IMR-90 (cell line): ENCODE results near the gene DMD. TPM values are rescaled to one million over a fixed set of nuclear protein-coding genes. Genes with fewer than 3 reads are reported as not detected.

Experiments used
- ATAC-seq: fragments of 200-7000 bp; cut with Tn5 transposase; 2 replicates; pipeline ENCODE4 v1.9.1; 2020; ENCODE audit warnings: low read depth, mild to moderate bottlenecking, moderate library complexity
- BruUV-seq: library from RNA; stranded (reverse); fragments of 400-500 nt; replicated peaks from 2 replicates; lab custom pipeline; 2021; lab: Mats Ljungman, UMichigan
- CTCF ChIA-PET: fragments of 300-600 bp; formaldehyde crosslinking; extraction: SDS; loops from one replicate; lab custom pipeline; 2021; ENCODE audit warnings: antibody characterized with exemption; lab: Yijun Ruan, JAX
- POLR2A ChIA-PET: fragments of 300-600 bp; sonication (Branson Sonifier 250); formaldehyde crosslinking; loops from one replicate; lab custom pipeline; 2022; ENCODE audit warnings: antibody characterized with exemption; ENCODE audit not compliant: unreplicated experiment; lab: Charles Lee
- DNase-seq: peaks from one replicate; pipeline ENCODE4 v3.0.0; 2013
- H2AFZ ChIP-seq: replicated peaks from 2 replicates; pipeline ENCODE3; 2013; ENCODE audit warnings: low read length, mild to moderate bottlenecking; ENCODE audit not compliant: poor library complexity
- H2AK5ac ChIP-seq: 2 replicates; pipeline ENCODE4 v1.6.1; 2013; ENCODE audit warnings: low read depth, low read length, inconsistent platforms
- H2AK9ac ChIP-seq: replicated peaks from 2 replicates; pipeline ENCODE3; 2013; ENCODE audit warnings: mild to moderate bottlenecking, low read depth, low read length, moderate library complexity; ENCODE audit not compliant: poor library complexity
- H2BK120ac ChIP-seq: 2 replicates; pipeline ENCODE4 v1.6.1; 2013; ENCODE audit warnings: low read depth, low read length, inconsistent platforms
- H2BK15ac ChIP-seq: 3 replicates; pipeline ENCODE4 v1.6.1; 2013; ENCODE audit warnings: low read depth, low read length, inconsistent platforms
- H2BK20ac ChIP-seq: 2 replicates; pipeline ENCODE4 v1.6.1; 2013; ENCODE audit warnings: low read depth, mild to moderate bottlenecking, inconsistent platforms, low read length, moderate library complexity
- H2BK5ac ChIP-seq: 2 replicates; pipeline ENCODE4 v1.6.1; 2013; ENCODE audit warnings: mild to moderate bottlenecking, low read depth, low read length, inconsistent platforms; ENCODE audit not compliant: poor library complexity, severe bottlenecking
- H3K14ac ChIP-seq: replicated peaks from 2 replicates; pipeline ENCODE4 v1.6.1; 2013; ENCODE audit warnings: low read depth, low read length, inconsistent platforms
- H3K18ac ChIP-seq: 2 replicates; pipeline ENCODE4 v1.6.1; 2013; ENCODE audit warnings: low read depth, low read length, control low read depth
- H3K23ac ChIP-seq: 2 replicates; pipeline ENCODE4 v1.6.1; 2013; ENCODE audit warnings: low read depth, low read length, inconsistent platforms
- H3K27ac ChIP-seq: 2 replicates; pipeline ENCODE4 v1.5.1; 2013; ENCODE audit warnings: mild to moderate bottlenecking, control low read depth, low read length; ENCODE audit not compliant: insufficient read depth
- H3K27me3 ChIP-seq: 2 replicates; pipeline ENCODE4 v1.6.1; 2013; ENCODE audit warnings: low read length; ENCODE audit not compliant: control insufficient read depth, insufficient read depth
- H3K36me3 ChIP-seq: 2 replicates; pipeline ENCODE4 v1.6.1; 2013; ENCODE audit warnings: low read length, mixed read lengths; ENCODE audit not compliant: control insufficient read depth, insufficient read depth
- H3K4ac ChIP-seq: 2 replicates; pipeline ENCODE4 v1.6.1; 2013; ENCODE audit warnings: low read depth, low read length, inconsistent platforms
- H3K4me1 ChIP-seq: 2 replicates; pipeline ENCODE4 v1.6.1; 2013; ENCODE audit warnings: low read length, mixed read lengths; ENCODE audit not compliant: control insufficient read depth, insufficient read depth
- H3K4me2 ChIP-seq: 2 replicates; pipeline ENCODE4 v1.6.1; 2013; ENCODE audit warnings: low read depth, mild to moderate bottlenecking, control low read depth, low read length, moderate library complexity
- H3K4me3 ChIP-seq: 2 replicates; pipeline ENCODE4 v1.5.1; 2013; ENCODE audit warnings: low read depth, mild to moderate bottlenecking, control low read depth, low read length, moderate library complexity; ENCODE audit not compliant: insufficient read depth
- H3K56ac ChIP-seq: 2 replicates; pipeline ENCODE4 v1.6.1; 2013; ENCODE audit warnings: low read length, inconsistent platforms; ENCODE audit not compliant: insufficient read depth; ENCODE audit errors: extremely low read depth
- H3K79me1 ChIP-seq, 2 experiments: 2 replicates each; pipeline ENCODE4 v1.6.1; 2013; ENCODE audit warnings: low read length in 2 of 2, inconsistent platforms in 1 of 2, low read depth in 1 of 2
- H3K9ac ChIP-seq: 2 replicates; pipeline ENCODE4 v1.6.1; 2013; ENCODE audit warnings: low read depth, low read length, control low read depth
- H3K9me1 ChIP-seq: 2 replicates; pipeline ENCODE4 v1.6.1; 2013; ENCODE audit warnings: low read length, inconsistent platforms; ENCODE audit not compliant: insufficient read depth
- H3K9me3 ChIP-seq: 2 replicates; pipeline ENCODE4 v1.6.1; 2013; ENCODE audit warnings: low read length; ENCODE audit not compliant: control insufficient read depth, insufficient read depth
- H4K20me1 ChIP-seq: 2 replicates; pipeline ENCODE4 v1.6.1; 2013; ENCODE audit warnings: low read length, inconsistent platforms; ENCODE audit not compliant: insufficient read depth
- H4K5ac ChIP-seq: 2 replicates; pipeline ENCODE4 v1.6.1; 2013; ENCODE audit warnings: mild to moderate bottlenecking, low read depth, low read length, control low read depth
- H4K8ac ChIP-seq, 2 experiments: 2 replicates each; pipeline ENCODE4 v1.6.1; 2013; ENCODE audit warnings: low read depth in 2 of 2, low read length in 2 of 2, control low read depth in 1 of 2, inconsistent platforms in 1 of 2
- H4K91ac ChIP-seq: 2 replicates; pipeline ENCODE4 v1.6.1; 2013; ENCODE audit warnings: low read depth, low read length, inconsistent platforms; ENCODE audit not compliant: insufficient read depth
- CEBPB ChIP-seq: IDR thresholded peaks from 2 replicates; pipeline ENCODE4 v1.6.1; 2012; ENCODE audit warnings: low read depth, low read length, improper control_type of control experiment
- CHD1 ChIP-seq: IDR thresholded peaks from 2 replicates; pipeline ENCODE4 v1.6.1; 2012; ENCODE audit warnings: low read depth, low read length, improper control_type of control experiment
- CTCF ChIP-seq: conservative IDR thresholded peaks from 2 replicates; pipeline ENCODE4 v1.5.1; 2012; ENCODE audit warnings: mild to moderate bottlenecking, low read depth, low read length, improper control_type of control experiment
- MAFK ChIP-seq: IDR thresholded peaks from 2 replicates; pipeline ENCODE4 v1.6.1; 2012; ENCODE audit warnings: low read depth, low read length, improper control_type of control experiment
- MAZ ChIP-seq: IDR thresholded peaks from 2 replicates; pipeline ENCODE4 v1.6.1; 2012; ENCODE audit warnings: low read depth, mild to moderate bottlenecking, low read length, improper control_type of control experiment, moderate library complexity, borderline replicate concordance
- NFE2L2 ChIP-seq: fragments of 150-350 bp; IDR thresholded peaks from 2 replicates; pipeline ENCODE4 v1.6.1; 2016; ENCODE audit warnings: low read depth, mild to moderate bottlenecking, low read length
- POLR2A ChIP-seq: IDR thresholded peaks from 2 replicates; pipeline ENCODE4 v1.6.1; 2012; ENCODE audit warnings: mild to moderate bottlenecking, low read depth, low read length
- RAD21 ChIP-seq: IDR thresholded peaks from 2 replicates; pipeline ENCODE4 v1.6.1; 2012; ENCODE audit warnings: low read length, improper control_type of control experiment
- WGBS, 2 experiments: methylation state at CpG; one replicate each; pipeline versions ENCODE4 v1.1.5 to v1.1.7; 2013; ENCODE audit warnings: missing lambda C conversion rate in 2 of 2; ENCODE audit not compliant: insufficient read length in 1 of 2; ENCODE audit errors: extremely low coverage in 2 of 2; 5-methylcytosine and 5-hydroxymethylcytosine counted together
- dilution Hi-C: fragments of 300-500 bp; cut with HindIII; formaldehyde crosslinking; loops from one replicate; pipeline ENCODE4 v1.14.3; 2018; ENCODE audit warnings: low sequenced_read_pairs; ENCODE audit not compliant: unreplicated experiment
- in situ Hi-C: fragments of 300-500 bp; cut with MboI; formaldehyde crosslinking; loops from 3 replicates; pipeline ENCODE4 v1.14.3; 2019; ENCODE audit warnings: low sequenced_read_pairs, inconsistent platforms, mixed read lengths
- intact Hi-C: fragments of 100-400 bp; cut with micrococcal nuclease; formaldehyde crosslinking; loops from 2 replicates; pipeline ENCODE4 v1.10.0; 2022
- polyA plus RNA-seq, 3 experiments: library from polyadenylated mRNA; depleted of rRNA; stranded (reverse); fragments of >200 nt; gene quantifications; 2 replicates each; pipeline ENCODE4 v1.2.3, GENCODE V29; 2012; ENCODE audit warnings: low replicate concordance in 1 of 3
- total RNA-seq: library from RNA; depleted of rRNA; stranded (reverse); fragments of >200 nt; gene quantifications from 2 replicates; pipeline ENCODE4 v1.2.3, GENCODE V29; 2012

The DMD gene
- total and polyA plus RNA-seq, 2 of the 4 experiments (the other 2 are of a cell fraction): 6.6 to 11.8 TPM

GRCh38 chrX:31808357-31808756, 1403.0 kb downstream of the DMD start:
- POLR2A ChIA-PET: no interaction called here
- Histone ChIP-seq H2AK9ac (no peak overlapping the region), H4K20me1 (no peaks in the 10 kb centered on the region), H3K23ac (no peak overlapping the region), H4K91ac (no peak overlapping the region), H4K5ac (no peak overlapping the region), H2BK120ac (no peak overlapping the region), H2BK15ac (no peak overlapping the region), H3K79me1 (no peaks in the 10 kb centered on the region), H3K14ac (no peak overlapping the region), H3K56ac (no peak overlapping the region), H3K4me3 (no peak overlapping the region), H3K4me2 (no peak overlapping the region), H3K27me3 (no peaks in the 10 kb centered on the region), H3K36me3 (no peaks in the 10 kb centered on the region), H3K4me1 (no peaks in the 10 kb centered on the region), H3K9me1 (no peaks in the 10 kb centered on the region), H2AK5ac (no peak overlapping the region), H2BK5ac (no peak overlapping the region), H3K27ac (no peak overlapping the region), H3K9me3 (no peaks in the 10 kb centered on the region), H4K8ac (no peak overlapping the region), H3K9ac (no peak overlapping the region), H3K4ac (no peak overlapping the region), H2AFZ (no peak overlapping the region), H3K18ac (no peak overlapping the region), H2BK20ac (no peak overlapping the region)
- dilution Hi-C loops: no loop called here
- no CpG with 5 or more reads among the region's 2 CpGs for WGBS, 2 experiments
- intact Hi-C loops: no loop called here
- no peak for DNase-seq
- CTCF ChIA-PET: no interaction called here
- TF ChIP-seq RAD21: no peak
- no peak for TF ChIP-seq MAZ
- TF ChIP-seq MAFK: no peak
- TF ChIP-seq CTCF: no peak
- TF ChIP-seq CEBPB: no peak
- TF ChIP-seq CHD1: no peak
- no peak for TF ChIP-seq NFE2L2
- TF ChIP-seq POLR2A: no peak
- BruUV-seq: no TSS peak
- ATAC-seq: no peak
- in situ Hi-C loops: no loop called here
